MCF 10A (cell line): Measurements from ENCODE around the gene HTR7. TPM values are rescaled to one million over a fixed set of nuclear protein-coding genes. Genes with fewer than 3 reads are reported as not detected.

ENCODE experiments used
- BruUV-seq: library from RNA; stranded (reverse); fragments of 400-500 nt; replicated peaks from 2 replicates; lab custom pipeline; 2021; lab: Mats Ljungman, UMichigan
- CTCF ChIA-PET: fragments of 300-600 bp; sonication (Branson Sonifier 250); formaldehyde crosslinking; extraction: SDS; loops from one replicate; lab custom pipeline; 2021; ENCODE audit warnings: antibody characterized with exemption, inconsistent platforms; lab: Yijun Ruan, JAX
- POLR2A ChIA-PET: fragments of 300-600, 350-650 bp; sonication (Branson Sonifier 250); formaldehyde crosslinking; extraction: SDS; loops from one replicate; lab custom pipeline; 2020; ENCODE audit warnings: antibody characterized with exemption, inconsistent platforms; lab: Yijun Ruan, JAX
- DNase-seq: peaks from one replicate; pipeline ENCODE4 v3.0.0-alpha.2; 2018; ENCODE audit not compliant: unreplicated experiment
- H3K27ac Mint-ChIP-seq: one replicate; pipeline ENCODE4 v1.8.0; 2022; ENCODE audit warnings: mild to moderate bottlenecking, low read depth, mixed read lengths; ENCODE audit not compliant: unreplicated experiment
- H3K27me3 Mint-ChIP-seq: one replicate; pipeline ENCODE4 v1.8.0; 2022; ENCODE audit warnings: mixed read lengths; ENCODE audit not compliant: insufficient read depth, unreplicated experiment
- H3K36me3 Mint-ChIP-seq: one replicate; pipeline ENCODE4 v1.8.0; 2022; ENCODE audit warnings: mild to moderate bottlenecking, moderate library complexity, mixed read lengths; ENCODE audit not compliant: insufficient read depth, unreplicated experiment
- H3K4me1 Mint-ChIP-seq: one replicate; pipeline ENCODE4 v1.8.0; 2022; ENCODE audit warnings: mixed read lengths; ENCODE audit not compliant: insufficient read depth, unreplicated experiment
- H3K4me3 Mint-ChIP-seq: one replicate; pipeline ENCODE4 v1.8.0; 2022; ENCODE audit warnings: mild to moderate bottlenecking, moderate library complexity, mixed read lengths; ENCODE audit not compliant: unreplicated experiment
- H3K9me3 Mint-ChIP-seq: one replicate; pipeline ENCODE4 v1.8.0; 2022; ENCODE audit warnings: mixed read lengths; ENCODE audit not compliant: unreplicated experiment
- intact Hi-C: fragments of 100-400 bp; cut with micrococcal nuclease; formaldehyde crosslinking; loops from 2 replicates; pipeline ENCODE4 v1.14.1; 2022
- total RNA-seq: library from RNA; stranded (reverse); gene quantifications from 2 replicates; pipeline ENCODE4 v1.2.3, GENCODE V29; 2022
- TF ChIP-seq, protein P1 (sequence below): fragments of 200-600 bp; IDR thresholded peaks from one replicate; pipeline ENCODE4 v1.8.0; 2022; ENCODE audit warnings: antibody characterized with exemption, mild to moderate bottlenecking; ENCODE audit not compliant: unreplicated experiment

Gene HTR7
- total RNA-seq, 1 experiment from 2014 or later, result 15.3 TPM

DNA sequence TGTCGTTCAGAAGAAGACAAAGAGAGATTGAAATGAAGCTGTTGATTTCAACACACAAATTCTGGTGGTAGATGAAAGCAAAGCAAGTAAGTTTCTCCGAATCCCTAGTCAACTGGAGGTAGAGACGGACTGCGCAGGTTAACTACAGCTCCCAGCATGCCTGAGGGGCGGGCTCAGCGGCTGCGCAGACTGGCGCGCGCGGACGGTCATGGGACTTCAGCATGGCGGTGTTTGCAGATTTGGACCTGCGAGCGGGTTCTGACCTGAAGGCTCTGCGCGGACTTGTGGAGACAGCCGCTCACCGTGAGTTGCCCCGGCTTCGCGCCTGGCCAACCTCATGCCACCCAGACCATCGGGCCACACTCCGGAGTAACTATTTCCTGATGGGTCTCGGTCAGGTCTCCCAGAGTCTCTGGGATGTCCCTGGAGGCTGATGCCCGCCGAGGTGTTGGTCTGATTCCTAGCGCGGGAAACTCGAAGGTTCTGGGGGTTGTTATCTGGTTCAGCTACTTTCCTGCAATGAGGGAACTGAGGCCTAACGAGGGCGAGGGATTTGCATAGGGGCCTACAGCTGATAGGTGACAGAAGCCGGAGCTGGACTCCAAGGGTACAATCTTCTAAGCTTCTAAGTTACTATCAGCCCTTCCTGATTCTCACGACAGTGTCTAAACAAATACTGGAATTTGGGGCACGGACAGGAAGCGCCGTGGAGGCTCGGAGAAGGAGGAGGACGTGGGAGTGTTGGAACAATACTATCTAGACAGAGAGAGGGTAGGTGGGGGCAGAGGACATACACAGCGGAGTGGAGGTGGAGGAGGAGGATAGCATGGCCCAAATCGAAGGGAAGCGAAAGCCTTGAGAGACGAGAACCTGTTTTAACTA lies 14.2 kb upstream of the HTR7 start, which contains the start of gene RPP30:
Gene RPP30 (plus strand): TSS at position 209 of the 882 bp plus-strand sequence. CDS start 13 bp downstream, at position 222.
- peak within 1 kb of the TSS; percentile 98 for H3K4me3 Mint-ChIP-seq
- CTCF ChIA-PET, result interaction anchor here (0.7 to 2.3 kb wide), 8 partner anchors 8 to 1076 kb away, joined by 3 to 9 read pairs (median 3); no protein-coding TSS in a partner anchor
- BruUV-seq, result no TSS peak

DNA sequence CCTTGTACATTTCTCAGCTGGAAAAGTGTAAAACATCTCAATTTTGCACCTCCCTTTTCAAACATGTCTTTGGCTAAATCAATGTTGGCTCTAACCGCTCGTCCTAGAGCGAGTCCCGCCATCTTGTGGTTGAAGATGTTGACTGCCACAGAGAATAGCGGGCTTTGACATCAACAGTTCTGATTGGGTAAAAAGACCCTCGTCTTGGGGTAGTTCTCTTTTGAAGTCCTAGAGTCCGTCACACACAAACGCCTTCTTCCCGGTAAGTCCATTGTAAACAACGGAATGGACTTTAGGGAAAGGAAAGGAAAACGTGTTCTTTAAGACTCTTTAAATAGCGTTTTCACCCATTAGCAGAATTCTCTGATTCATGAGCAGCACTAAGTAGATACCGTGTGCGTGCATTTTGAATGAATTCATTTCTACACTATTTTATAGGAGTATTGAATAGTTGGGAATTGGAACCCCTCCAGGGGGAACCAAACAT lies 13.5 kb upstream of the HTR7 start:
- BruUV-seq, result no TSS peak
- CTCF ChIA-PET, result interaction anchor here (0.7 to 2.3 kb wide), 8 partner anchors 8 to 567 kb away, joined by 3 to 9 read pairs (median 3); no protein-coding TSS in a partner anchor
- peaks cover 24% of the 10 kb centered on the region for H3K4me1 Mint-ChIP-seq
- intact Hi-C loops, result loop anchor here (2.0 kb wide), 1 partner anchor 121 kb away; no protein-coding TSS in a partner anchor
- H3K36me3 Mint-ChIP-seq, result peaks cover 8% of the 10 kb centered on the region
- peak overlapping the region; percentile 98 for H3K4me3 Mint-ChIP-seq
- DNase-seq, result peak; percentile 68
- no peaks in the 10 kb centered on the region for H3K27me3 Mint-ChIP-seq
- peaks cover 7% of the 10 kb centered on the region for H3K9me3 Mint-ChIP-seq
- peak overlapping the region; percentile 91 for H3K27ac Mint-ChIP-seq
- TF ChIP-seq, protein P1, sequence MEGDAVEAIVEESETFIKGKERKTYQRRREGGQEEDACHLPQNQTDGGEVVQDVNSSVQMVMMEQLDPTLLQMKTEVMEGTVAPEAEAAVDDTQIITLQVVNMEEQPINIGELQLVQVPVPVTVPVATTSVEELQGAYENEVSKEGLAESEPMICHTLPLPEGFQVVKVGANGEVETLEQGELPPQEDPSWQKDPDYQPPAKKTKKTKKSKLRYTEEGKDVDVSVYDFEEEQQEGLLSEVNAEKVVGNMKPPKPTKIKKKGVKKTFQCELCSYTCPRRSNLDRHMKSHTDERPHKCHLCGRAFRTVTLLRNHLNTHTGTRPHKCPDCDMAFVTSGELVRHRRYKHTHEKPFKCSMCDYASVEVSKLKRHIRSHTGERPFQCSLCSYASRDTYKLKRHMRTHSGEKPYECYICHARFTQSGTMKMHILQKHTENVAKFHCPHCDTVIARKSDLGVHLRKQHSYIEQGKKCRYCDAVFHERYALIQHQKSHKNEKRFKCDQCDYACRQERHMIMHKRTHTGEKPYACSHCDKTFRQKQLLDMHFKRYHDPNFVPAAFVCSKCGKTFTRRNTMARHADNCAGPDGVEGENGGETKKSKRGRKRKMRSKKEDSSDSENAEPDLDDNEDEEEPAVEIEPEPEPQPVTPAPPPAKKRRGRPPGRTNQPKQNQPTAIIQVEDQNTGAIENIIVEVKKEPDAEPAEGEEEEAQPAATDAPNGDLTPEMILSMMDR, result no peak
- POLR2A ChIA-PET, result interaction anchor here (0.6 to 5.3 kb wide), 19 partner anchors 10 to 1483 kb away, joined by 3 to 49 read pairs (median 3); partner anchors contain the start of genes BTAF1 and HTR7

More for the DNA sequence above, 14.2 kb upstream of the HTR7 start, which contains the start of gene RPP30:
- Mint-ChIP-seq H3K27ac (peak within 1 kb of the TSS; percentile 91), H3K27me3 (no peaks in the 10 kb centered on the region), H3K4me1 (peaks cover 24% of the 10 kb centered on the region), H3K36me3 (peaks cover 12% of the 10 kb centered on the region), H3K9me3 (peaks cover 7% of the 10 kb centered on the region)
- TF ChIP-seq, protein P1, result no peak
- POLR2A ChIA-PET, result interaction anchor here (0.6 to 5.3 kb wide), 22 partner anchors 9 to 1483 kb away, joined by 3 to 49 read pairs (median 3); partner anchors contain the start of genes BTAF1 and HTR7
- peak; percentile 83 for DNase-seq
- intact Hi-C loops, result loop anchor here (2.0 kb wide), 1 partner anchor 121 kb away; no protein-coding TSS in a partner anchor

DNA sequence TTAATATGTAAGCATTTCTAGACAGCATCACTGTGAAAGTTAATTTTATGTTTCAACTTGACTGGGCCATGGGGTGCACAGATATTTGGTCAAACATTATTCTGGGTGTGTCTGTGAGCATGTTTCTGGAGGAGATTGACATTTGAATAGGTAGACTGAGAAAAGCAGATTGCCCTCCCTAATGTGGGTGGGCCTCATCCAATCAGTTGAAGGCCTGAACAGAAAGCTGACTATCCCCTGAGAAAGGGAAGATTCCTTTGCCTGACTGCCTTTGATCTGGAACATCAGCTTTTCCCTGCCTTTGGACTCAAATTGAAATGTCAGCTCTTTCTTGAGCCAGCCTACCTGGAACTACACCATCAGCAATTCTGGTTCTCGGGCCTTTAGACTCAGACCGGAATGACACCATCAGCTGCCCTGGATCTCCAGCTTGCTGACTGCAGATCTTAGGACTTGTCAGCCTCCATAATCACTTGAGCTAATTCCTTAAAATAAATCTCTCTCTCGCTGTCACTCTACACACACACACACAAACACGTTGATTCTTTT lies 8.3 kb upstream of the HTR7 start:
- POLR2A ChIA-PET, result interaction anchor here (0.6 to 1.4 kb wide), 4 partner anchors 111 to 276 kb away, joined by 3 to 8 read pairs (median 4); no protein-coding TSS in a partner anchor
- TF ChIP-seq, protein P1, result no peak
- Mint-ChIP-seq H3K4me3 (no peak overlapping the region), H3K4me1 (no peaks in the 10 kb centered on the region), H3K9me3 (peaks cover 7% of the 10 kb centered on the region), H3K27me3 (no peaks in the 10 kb centered on the region), H3K27ac (no peak overlapping the region), H3K36me3 (no peaks in the 10 kb centered on the region)
- BruUV-seq, result no TSS peak
- intact Hi-C loops, result loop anchor here (10.0 kb wide), 1 partner anchor 271 kb away; no protein-coding TSS in a partner anchor
- CTCF ChIA-PET, result interaction anchor here (0.6 to 8.7 kb wide), 16 partner anchors 9 to 1786 kb away, joined by 3 to 149 read pairs (median 4); no protein-coding TSS in a partner anchor
- no peak for DNase-seq
